GM10266 (cell line): Measurements from ENCODE around the gene TANGO6.
"Not testable (repeated sequence)": the region's sequence is repeated elsewhere in the genome, so short reads cannot be mapped to it uniquely, and the experiment has no call there.

ENCODE experiments used
- DNase-seq: peaks from one replicate; pipeline ENCODE4 v3.0.0; 2012; ENCODE audit errors: extremely low spot score
- TF ChIP-seq, protein P1 (sequence below): IDR thresholded peaks from 2 replicates; pipeline ENCODE4 v1.5.1; 2012; ENCODE audit warnings: mild to moderate bottlenecking, low read depth; ENCODE audit not compliant: control insufficient read depth, insufficient read depth; ENCODE audit errors: missing control alignments

TANGO6 gene

DNA sequence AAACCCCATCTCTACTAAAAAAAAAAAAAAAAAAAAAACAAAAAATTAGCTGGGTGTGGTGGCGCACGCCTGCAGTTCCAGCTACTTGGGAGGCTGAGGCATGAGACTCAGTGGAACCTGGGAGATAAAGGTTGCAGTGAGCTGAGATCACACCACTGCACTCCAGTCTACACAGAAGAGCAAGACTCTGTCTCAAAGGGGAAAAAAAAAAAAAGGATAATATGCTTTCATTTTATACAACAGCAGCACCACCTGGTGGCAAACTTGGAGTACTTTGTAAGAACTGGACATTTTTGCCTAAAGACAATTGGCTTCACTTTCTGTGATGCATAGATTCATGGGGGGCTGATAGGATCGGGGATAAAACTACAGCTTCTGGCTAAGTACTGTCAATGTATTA lies 280.6 kb downstream of the TANGO6 start:
- DNase-seq, result peak; percentile 62
- TF ChIP-seq, protein P1, sequence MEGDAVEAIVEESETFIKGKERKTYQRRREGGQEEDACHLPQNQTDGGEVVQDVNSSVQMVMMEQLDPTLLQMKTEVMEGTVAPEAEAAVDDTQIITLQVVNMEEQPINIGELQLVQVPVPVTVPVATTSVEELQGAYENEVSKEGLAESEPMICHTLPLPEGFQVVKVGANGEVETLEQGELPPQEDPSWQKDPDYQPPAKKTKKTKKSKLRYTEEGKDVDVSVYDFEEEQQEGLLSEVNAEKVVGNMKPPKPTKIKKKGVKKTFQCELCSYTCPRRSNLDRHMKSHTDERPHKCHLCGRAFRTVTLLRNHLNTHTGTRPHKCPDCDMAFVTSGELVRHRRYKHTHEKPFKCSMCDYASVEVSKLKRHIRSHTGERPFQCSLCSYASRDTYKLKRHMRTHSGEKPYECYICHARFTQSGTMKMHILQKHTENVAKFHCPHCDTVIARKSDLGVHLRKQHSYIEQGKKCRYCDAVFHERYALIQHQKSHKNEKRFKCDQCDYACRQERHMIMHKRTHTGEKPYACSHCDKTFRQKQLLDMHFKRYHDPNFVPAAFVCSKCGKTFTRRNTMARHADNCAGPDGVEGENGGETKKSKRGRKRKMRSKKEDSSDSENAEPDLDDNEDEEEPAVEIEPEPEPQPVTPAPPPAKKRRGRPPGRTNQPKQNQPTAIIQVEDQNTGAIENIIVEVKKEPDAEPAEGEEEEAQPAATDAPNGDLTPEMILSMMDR, result peak; percentile 60

DNA sequence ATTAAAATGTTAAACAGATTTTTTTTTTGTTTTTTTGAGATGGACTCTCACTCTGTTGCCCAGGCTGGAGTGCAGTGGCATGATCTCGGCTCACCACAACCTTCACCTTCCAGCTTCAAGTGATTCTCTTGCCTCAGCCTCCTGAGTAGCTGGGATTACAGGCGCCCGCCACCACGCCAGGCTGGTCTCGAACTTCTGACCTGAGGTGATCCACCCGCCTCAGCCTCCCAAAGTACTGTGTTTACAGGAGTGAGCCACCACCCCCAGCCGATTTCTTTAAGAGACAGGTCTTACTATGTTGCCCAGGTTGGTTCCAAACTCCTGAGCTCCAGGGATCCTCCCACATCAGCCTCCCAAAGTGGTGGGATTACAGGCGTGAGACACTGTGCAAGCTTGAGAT lies 281.1 kb downstream of the TANGO6 start:
- DNase-seq, result not testable (repeated sequence)

DNA sequence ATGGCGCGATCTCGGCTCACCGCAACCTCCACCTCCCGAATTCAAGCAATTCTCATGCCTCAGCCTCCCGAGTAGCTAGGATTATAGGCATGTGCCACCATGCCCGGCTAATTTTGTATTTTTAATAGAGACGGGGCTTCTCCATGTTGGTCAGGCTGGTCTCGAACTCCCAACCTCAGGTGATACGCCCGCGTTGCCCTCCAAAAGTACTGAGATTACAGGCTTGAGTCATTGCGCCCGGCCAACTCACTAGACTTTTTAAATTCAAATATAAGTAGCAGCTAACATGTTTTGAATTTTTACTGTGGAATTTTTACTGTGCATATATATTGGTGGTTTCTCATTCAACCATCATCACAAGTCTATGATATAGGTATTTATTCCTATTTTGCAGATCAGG lies 281.6 kb downstream of the TANGO6 start:
- not testable (repeated sequence) for DNase-seq

- DNase-seq, result no peak
- TF ChIP-seq, protein P1, result no peak
Measured at GRCh38 chr16:69126221-69126620, 282.9 kb downstream of the TANGO6 start.

- DNase-seq, result not testable (repeated sequence)
Measured at GRCh38 chr16:69126801-69127200, 283.5 kb downstream of the TANGO6 start.

DNA sequence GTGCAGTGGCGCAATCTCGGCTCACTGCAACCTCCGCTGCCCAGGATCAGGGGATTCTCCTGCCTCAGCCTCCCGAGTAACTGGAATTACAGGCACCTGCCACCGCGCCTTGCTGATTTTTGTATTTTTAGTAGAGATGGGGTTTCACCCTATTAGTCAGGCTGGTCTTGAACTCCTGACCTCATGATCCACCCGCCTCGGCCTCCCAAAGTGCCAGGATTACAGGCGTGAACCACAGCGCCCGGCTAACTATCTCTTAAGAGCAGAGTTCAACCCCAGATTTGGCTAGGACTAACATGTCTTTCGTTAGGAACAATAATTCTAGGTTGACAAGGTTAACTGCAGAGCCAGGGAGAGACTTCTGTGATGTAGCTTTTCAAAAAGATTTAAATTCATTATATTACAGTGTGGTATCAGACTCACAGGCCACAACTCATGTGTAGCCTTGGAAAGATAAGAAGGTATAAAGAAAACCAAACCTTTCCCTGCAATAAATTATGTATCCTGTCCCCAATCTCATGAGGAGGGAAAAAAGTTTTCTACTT lies 284.7 kb downstream of the TANGO6 start:
- TF ChIP-seq, protein P1, result no peak
- DNase-seq, result no peak

- TF ChIP-seq, protein P1, result no peak
- DNase-seq, result no peak
Measured at GRCh38 chr16:69130461-69130860, 287.1 kb downstream of the TANGO6 start.

GRCh38 chr16:69131167-69131838 lies 288.0 kb downstream of the TANGO6 start:
- DNase-seq, result peak; percentile 54
- TF ChIP-seq, protein P1, result no peak

DNA sequence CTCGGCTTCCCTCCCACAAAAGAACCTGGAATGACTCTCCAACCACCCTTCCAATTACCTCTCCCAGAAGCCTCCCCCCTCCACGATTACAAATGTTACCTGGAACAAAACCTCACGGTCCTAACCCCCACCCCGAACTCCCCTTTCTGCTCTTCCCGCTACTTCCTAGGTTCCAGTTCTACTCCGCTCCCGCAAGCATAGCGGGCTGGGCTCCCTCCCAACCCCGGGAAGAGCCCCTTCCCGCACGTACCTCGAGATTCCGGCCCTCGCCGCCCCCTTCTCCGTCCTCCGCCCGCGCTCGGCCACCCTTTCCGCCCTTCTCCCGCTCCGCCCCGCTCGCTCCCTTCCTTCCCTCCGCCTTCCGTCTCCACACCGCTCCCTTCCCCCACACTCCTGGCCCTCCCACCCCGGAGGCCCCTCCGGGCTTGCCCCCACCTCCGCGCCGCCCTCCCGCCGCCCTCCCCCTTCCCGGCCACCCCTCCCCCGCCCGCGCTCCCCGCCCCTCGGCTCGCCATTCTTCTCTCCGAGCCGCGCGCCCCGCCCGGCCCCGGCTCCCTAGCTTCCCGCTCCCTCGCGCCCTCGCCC lies 288.6 kb downstream of the TANGO6 start:
- TF ChIP-seq, protein P1, result no peak
- peak; percentile 95 for DNase-seq
